ENCODE results near the gene FRMD1. TPM values are rescaled to one million over a fixed set of nuclear protein-coding genes. Genes with fewer than 3 reads are reported as not detected.

The FRMD1 gene
- total RNA-seq, 6 donors from 2014 or later, result not detected

- no peak overlapping the region for H3K4me3 ChIP-seq
- H3K27me3 ChIP-seq, result no peaks in the 10 kb centered on the region
- no peak for ATAC-seq (ENCODE audit: low FRiP score in 2 of 2)
- H3K9me3 ChIP-seq, result no peaks in the 10 kb centered on the region
- H3K4me1 ChIP-seq, result peaks cover 4 to 12% (median 5%) of the 10 kb centered on the region in 4 donors
- no peaks in the 10 kb centered on the region for H3K36me3 ChIP-seq
- no peak overlapping the region for H3K27ac ChIP-seq
- DNase-seq, result peak in 1 of 2 donors; percentile 53
- 90 to 94% methylated on average over 2 to 22 of the region's 22 CpGs for WGBS, 2 donors
- TF ChIP-seq CTCF (IDR thresholded peaks at IDR 0.05) (no peak), POLR2AphosphoS5 (IDR thresholded peaks at IDR 0.05) (no peak)
Measured at GRCh38 chr6:168055696-168056489, 23.1 kb downstream of the FRMD1 start.

GRCh38 chr6:168054765-168055560 lies 24.0 kb downstream of the FRMD1 start:
- peak overlapping the region in 1 of 4 donors; percentile 23 for H3K27ac ChIP-seq
- WGBS, 2 donors, result 65 to 82% methylated on average over 13 to 18 of the region's 18 CpGs
- peaks cover 0 to 9% (median 2%) of the 10 kb centered on the region in 4 donors for H3K4me1 ChIP-seq
- H3K4me3 ChIP-seq, result no peak overlapping the region
- ATAC-seq (ENCODE audit: low FRiP score in 2 of 2) (no peak), DNase-seq (peak in 1 of 2 donors; percentile 73)
- no peaks in the 10 kb centered on the region for H3K9me3 ChIP-seq
- no peaks in the 10 kb centered on the region for H3K27me3 ChIP-seq
- TF ChIP-seq EP300 (IDR thresholded peaks at IDR 0.05) (no peak), POLR2AphosphoS5 (IDR thresholded peaks at IDR 0.05) (peak in 1 of 2 donors; percentile 11)
- H3K36me3 ChIP-seq, result no peaks in the 10 kb centered on the region

- ATAC-seq (ENCODE audit: low FRiP score in 2 of 2) (no peak), DNase-seq (peak in 1 of 2 donors; percentile 64)
- H3K4me1 ChIP-seq, result peaks cover 0 to 9% (median 2%) of the 10 kb centered on the region in 4 donors
- 84 to 100% methylated on average over 1 to 12 of the region's 14 CpGs for WGBS, 2 donors
- TF ChIP-seq CTCF (IDR thresholded peaks at IDR 0.05), result no peak
- no peak for TF ChIP-seq EP300 (IDR thresholded peaks at IDR 0.05)
- no peak for TF ChIP-seq POLR2A (IDR thresholded peaks at IDR 0.05)
- TF ChIP-seq POLR2AphosphoS5 (IDR thresholded peaks at IDR 0.05), result no peak
- no peaks in the 10 kb centered on the region for H3K27me3 ChIP-seq
- H3K4me3 ChIP-seq, result no peak overlapping the region
- no peak overlapping the region for H3K27ac ChIP-seq
- no peaks in the 10 kb centered on the region for H3K36me3 ChIP-seq
- no peaks in the 10 kb centered on the region for H3K9me3 ChIP-seq
Measured at GRCh38 chr6:168053957-168054471, 25.0 kb downstream of the FRMD1 start.

- 90 to 91% methylated on average over 28 to 38 of the region's 38 CpGs for WGBS, 2 donors
- no peak for ATAC-seq (ENCODE audit: low FRiP score in 2 of 2)
- DNase-seq, result peak in 1 of 2 donors; percentile 63
Measured at GRCh38 chr6:168053086-168053956, 25.7 kb downstream of the FRMD1 start.

More at GRCh38 chr6:168053086-168053956, 25.7 kb downstream of the FRMD1 start:
- no peaks in the 10 kb centered on the region for H3K9me3 ChIP-seq
- no peak for TF ChIP-seq POLR2AphosphoS5 (IDR thresholded peaks at IDR 0.05)
- no peak for TF ChIP-seq CTCF (IDR thresholded peaks at IDR 0.05)
- no peak for TF ChIP-seq POLR2A (IDR thresholded peaks at IDR 0.05)
- TF ChIP-seq EP300 (IDR thresholded peaks at IDR 0.05), result no peak
- no peaks in the 10 kb centered on the region for H3K36me3 ChIP-seq
- H3K4me1 ChIP-seq, result peaks cover 0 to 9% (median 2%) of the 10 kb centered on the region in 4 donors
- no peaks in the 10 kb centered on the region for H3K27me3 ChIP-seq
- H3K4me3 ChIP-seq, result no peak overlapping the region
- H3K27ac ChIP-seq, result no peak overlapping the region

Data from upper lobe of left lung (tissue), 6 donors.